Measurements from ENCODE around the gene AP4M1. TPM values are rescaled to one million over a fixed set of nuclear protein-coding genes. Genes with fewer than 3 reads are reported as not detected.

AP4M1 gene
- total RNA-seq, 1 donor from 2014 or later, result 15.5 TPM

DNA sequence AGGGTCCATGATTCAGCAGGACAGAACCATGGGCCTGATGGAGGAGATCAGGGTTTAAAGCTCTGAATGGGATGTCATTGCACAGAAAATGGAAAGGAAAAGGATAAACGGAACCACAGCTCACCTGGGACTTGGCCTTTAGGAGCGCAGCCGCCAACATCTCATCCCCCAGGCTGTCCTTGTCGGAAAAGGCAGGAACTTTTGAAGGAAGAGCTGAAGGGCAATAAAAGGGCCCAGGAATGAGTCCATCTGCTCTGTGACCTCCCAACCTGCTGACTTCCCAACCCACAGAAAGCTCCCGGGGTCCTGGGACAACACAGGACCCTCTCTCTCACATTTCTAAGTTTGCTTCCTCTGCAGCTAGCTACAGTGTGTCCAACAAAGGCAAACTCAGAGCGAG is 26.0 kb upstream of the AP4M1 start:
- DNase-seq (ENCODE audit: low read depth) (no peak), FAIRE-seq (no peak)
- Histone ChIP-seq H3K4me3 (ENCODE audit: insufficient read depth, low read depth, low read length) (no peak overlapping the region), H3K79me2 (ENCODE audit: insufficient read depth, low read length) (peaks cover 66% of the 10 kb centered on the region), H3K4me1 (ENCODE audit: insufficient read depth, low read length) (peaks cover 13% of the 10 kb centered on the region), H3K27ac (ENCODE audit: low read depth, low read length) (no peak overlapping the region), H3K9ac (ENCODE audit: low read length) (no peak overlapping the region), H2AFZ (ENCODE audit: low read depth, low read length) (no peak overlapping the region), H3K9me3 (ENCODE audit: insufficient read depth, low read depth, low read length) (peaks cover 40% of the 10 kb centered on the region), H3K36me3 (ENCODE audit: insufficient read depth, low read length) (peaks cover 76% of the 10 kb centered on the region), H4K20me1 (ENCODE audit: insufficient read depth, low read length) (peaks cover 53% of the 10 kb centered on the region), H3K4me2 (ENCODE audit: low read length) (no peak overlapping the region), H3K27me3 (ENCODE audit: insufficient read depth, low read length) (no peaks in the 10 kb centered on the region)
- no peaks in the 10 kb centered on the region for H3K27me3 Mint-ChIP-seq (ENCODE audit: low read depth, unreplicated experiment)
- H3K27ac Mint-ChIP-seq (ENCODE audit: unreplicated experiment), result no peak overlapping the region
- TF ChIP-seq, protein P1, sequence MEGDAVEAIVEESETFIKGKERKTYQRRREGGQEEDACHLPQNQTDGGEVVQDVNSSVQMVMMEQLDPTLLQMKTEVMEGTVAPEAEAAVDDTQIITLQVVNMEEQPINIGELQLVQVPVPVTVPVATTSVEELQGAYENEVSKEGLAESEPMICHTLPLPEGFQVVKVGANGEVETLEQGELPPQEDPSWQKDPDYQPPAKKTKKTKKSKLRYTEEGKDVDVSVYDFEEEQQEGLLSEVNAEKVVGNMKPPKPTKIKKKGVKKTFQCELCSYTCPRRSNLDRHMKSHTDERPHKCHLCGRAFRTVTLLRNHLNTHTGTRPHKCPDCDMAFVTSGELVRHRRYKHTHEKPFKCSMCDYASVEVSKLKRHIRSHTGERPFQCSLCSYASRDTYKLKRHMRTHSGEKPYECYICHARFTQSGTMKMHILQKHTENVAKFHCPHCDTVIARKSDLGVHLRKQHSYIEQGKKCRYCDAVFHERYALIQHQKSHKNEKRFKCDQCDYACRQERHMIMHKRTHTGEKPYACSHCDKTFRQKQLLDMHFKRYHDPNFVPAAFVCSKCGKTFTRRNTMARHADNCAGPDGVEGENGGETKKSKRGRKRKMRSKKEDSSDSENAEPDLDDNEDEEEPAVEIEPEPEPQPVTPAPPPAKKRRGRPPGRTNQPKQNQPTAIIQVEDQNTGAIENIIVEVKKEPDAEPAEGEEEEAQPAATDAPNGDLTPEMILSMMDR (IDR thresholded peaks at IDR 0.05; ENCODE audit: insufficient read depth, low read depth, low read length), result no peak
- no peak for TF ChIP-seq EZH2 (IDR thresholded peaks at IDR 0.05; ENCODE audit: insufficient read depth, low read length)
- H3K4me3 Mint-ChIP-seq (ENCODE audit: unreplicated experiment), result no peak overlapping the region
- H3K36me3 Mint-ChIP-seq (ENCODE audit: low read depth, unreplicated experiment), result peaks cover 59% of the 10 kb centered on the region
- peaks cover 33% of the 10 kb centered on the region for H3K9me3 Mint-ChIP-seq (ENCODE audit: unreplicated experiment)
- peaks cover 18% of the 10 kb centered on the region for H3K4me1 Mint-ChIP-seq (ENCODE audit: low read depth, unreplicated experiment)

GRCh38 chr7:100077205-100077604 is 24.2 kb upstream of the AP4M1 start:
- Histone ChIP-seq H3K9me3 (ENCODE audit: insufficient read depth, low read depth, low read length) (peaks cover 22% of the 10 kb centered on the region), H2AFZ (ENCODE audit: low read depth, low read length) (no peak overlapping the region), H3K27ac (ENCODE audit: low read depth, low read length) (no peak overlapping the region), H3K36me3 (ENCODE audit: insufficient read depth, low read length) (peaks cover 58% of the 10 kb centered on the region), H3K4me1 (ENCODE audit: insufficient read depth, low read length) (peaks cover 17% of the 10 kb centered on the region), H3K4me2 (ENCODE audit: low read length) (no peak overlapping the region), H3K79me2 (ENCODE audit: insufficient read depth, low read length) (peaks cover 68% of the 10 kb centered on the region), H3K4me3 (ENCODE audit: insufficient read depth, low read depth, low read length) (no peak overlapping the region), H3K27me3 (ENCODE audit: insufficient read depth, low read length) (no peaks in the 10 kb centered on the region), H4K20me1 (ENCODE audit: insufficient read depth, low read length) (peaks cover 43% of the 10 kb centered on the region), H3K9ac (ENCODE audit: low read length) (no peak overlapping the region)
- Mint-ChIP-seq H3K9me3 (ENCODE audit: unreplicated experiment) (peaks cover 15% of the 10 kb centered on the region), H3K4me3 (ENCODE audit: unreplicated experiment) (peak overlapping the region; percentile 11), H3K27ac (ENCODE audit: unreplicated experiment) (peak overlapping the region; percentile 35), H3K27me3 (ENCODE audit: low read depth, unreplicated experiment) (no peaks in the 10 kb centered on the region), H3K4me1 (ENCODE audit: low read depth, unreplicated experiment) (peaks cover 20% of the 10 kb centered on the region), H3K36me3 (ENCODE audit: low read depth, unreplicated experiment) (peaks cover 45% of the 10 kb centered on the region)
- no peak for TF ChIP-seq EZH2 (IDR thresholded peaks at IDR 0.05; ENCODE audit: insufficient read depth, low read length)
- TF ChIP-seq, protein P1 (IDR thresholded peaks at IDR 0.05; ENCODE audit: insufficient read depth, low read depth, low read length), result no peak
- DNase-seq (ENCODE audit: low read depth) (no peak), FAIRE-seq (no peak)

- Mint-ChIP-seq H3K36me3 (ENCODE audit: low read depth, unreplicated experiment) (peaks cover 31% of the 10 kb centered on the region), H3K27ac (ENCODE audit: unreplicated experiment) (peak overlapping the region; percentile 63), H3K9me3 (ENCODE audit: unreplicated experiment) (peaks cover 5% of the 10 kb centered on the region), H3K4me1 (ENCODE audit: low read depth, unreplicated experiment) (peaks cover 23% of the 10 kb centered on the region), H3K27me3 (ENCODE audit: low read depth, unreplicated experiment) (no peaks in the 10 kb centered on the region), H3K4me3 (ENCODE audit: unreplicated experiment) (peak overlapping the region; percentile 98)
- peak overlapping the region; percentile 90 for H3K4me2 ChIP-seq (ENCODE audit: low read length)
- H2AFZ ChIP-seq (ENCODE audit: low read depth, low read length), result no peak overlapping the region
- peak overlapping the region; percentile 34 for H3K27ac ChIP-seq (ENCODE audit: low read depth, low read length)
- TF ChIP-seq, protein P1 (IDR thresholded peaks at IDR 0.05; ENCODE audit: insufficient read depth, low read depth, low read length), result no peak
- TF ChIP-seq EZH2 (IDR thresholded peaks at IDR 0.05; ENCODE audit: insufficient read depth, low read length), result no peak
- H3K4me1 ChIP-seq (ENCODE audit: insufficient read depth, low read length), result peaks cover 24% of the 10 kb centered on the region
- no peaks in the 10 kb centered on the region for H3K27me3 ChIP-seq (ENCODE audit: insufficient read depth, low read length)
- DNase-seq (ENCODE audit: low read depth) (no peak), FAIRE-seq (no peak)
- H4K20me1 ChIP-seq (ENCODE audit: insufficient read depth, low read length), result peaks cover 38% of the 10 kb centered on the region
- H3K4me3 ChIP-seq (ENCODE audit: insufficient read depth, low read depth, low read length), result no peak overlapping the region
- no peak overlapping the region for H3K9ac ChIP-seq (ENCODE audit: low read length)
- H3K9me3 ChIP-seq (ENCODE audit: insufficient read depth, low read depth, low read length), result peaks cover 6% of the 10 kb centered on the region
- peaks cover 68% of the 10 kb centered on the region for H3K79me2 ChIP-seq (ENCODE audit: insufficient read depth, low read length)
- peaks cover 41% of the 10 kb centered on the region for H3K36me3 ChIP-seq (ENCODE audit: insufficient read depth, low read length)
Measured at GRCh38 chr7:100079024-100079560, 22.4 kb upstream of the AP4M1 start.

All from astrocyte (in vitro differentiated cells and primary cell).